SJSA1 (cell line): ENCODE data around the gene BAIAP2L1. TPM values are rescaled to one million over a fixed set of nuclear protein-coding genes. Genes with fewer than 3 reads are reported as not detected.
"Not testable (repeated sequence)": the region's sequence is repeated elsewhere in the genome, so short reads cannot be mapped to it uniquely, and the experiment has no call there.

ENCODE experiments used
- DNase-seq, 2 experiments: peaks; one replicate each; pipeline ENCODE4 v3.0.0-alpha.2; 2015 to 2020; ENCODE audit warnings: low spot score in 2 of 2, low read depth in 1 of 2
- H3K27ac ChIP-seq: fragments of 250-450 bp; sonication (Bioruptor Pico); 2 replicates; pipeline ENCODE4 v1.5.1; 2020; ENCODE audit warnings: mild to moderate bottlenecking, moderate library complexity
- H3K27me3 ChIP-seq: fragments of 250-450 bp; sonication (Bioruptor Pico); replicated peaks from 2 replicates; pipeline ENCODE4 v1.5.1; 2020; ENCODE audit warnings: mild to moderate bottlenecking, moderate library complexity
- H3K36me3 ChIP-seq: fragments of 250-450 bp; sonication (Bioruptor Pico); 2 replicates; pipeline ENCODE4 v1.5.1; 2020; ENCODE audit warnings: mild to moderate bottlenecking
- H3K4me1 ChIP-seq: fragments of 250-450 bp; sonication (Bioruptor Pico); replicated peaks from 2 replicates; pipeline ENCODE4 v1.6.1; 2021; ENCODE audit warnings: mild to moderate bottlenecking
- H3K4me3 ChIP-seq: fragments of 250-450 bp; sonication (Bioruptor Pico); 2 replicates; pipeline ENCODE4 v1.5.1; 2020; ENCODE audit warnings: mild to moderate bottlenecking
- H3K9me3 ChIP-seq: fragments of 250-450 bp; sonication (Bioruptor Pico); replicated peaks from 2 replicates; pipeline ENCODE4 v1.5.1; 2020; ENCODE audit warnings: mild to moderate bottlenecking
- total RNA-seq: library from RNA; depleted of rRNA; stranded (reverse); fragments of >200 nt; shearing (Covaris generic); gene quantifications from 2 replicates; pipeline ENCODE4 v1.2.3, GENCODE V29; 2014

BAIAP2L1 gene
- total RNA-seq, 1 experiment from 2014 or later, result 15.9 TPM

- no peaks in the 10 kb centered on the region for H3K36me3 ChIP-seq
- H3K4me3 ChIP-seq, result no peak overlapping the region
- H3K27ac ChIP-seq, result no peak overlapping the region
- H3K4me1 ChIP-seq, result peaks cover 30% of the 10 kb centered on the region
- H3K27me3 ChIP-seq, result no peaks in the 10 kb centered on the region
- DNase-seq, result no peak
- no peaks in the 10 kb centered on the region for H3K9me3 ChIP-seq
Observed at GRCh38 chr7:98414205-98414900, 13.5 kb upstream of the BAIAP2L1 start.

DNA sequence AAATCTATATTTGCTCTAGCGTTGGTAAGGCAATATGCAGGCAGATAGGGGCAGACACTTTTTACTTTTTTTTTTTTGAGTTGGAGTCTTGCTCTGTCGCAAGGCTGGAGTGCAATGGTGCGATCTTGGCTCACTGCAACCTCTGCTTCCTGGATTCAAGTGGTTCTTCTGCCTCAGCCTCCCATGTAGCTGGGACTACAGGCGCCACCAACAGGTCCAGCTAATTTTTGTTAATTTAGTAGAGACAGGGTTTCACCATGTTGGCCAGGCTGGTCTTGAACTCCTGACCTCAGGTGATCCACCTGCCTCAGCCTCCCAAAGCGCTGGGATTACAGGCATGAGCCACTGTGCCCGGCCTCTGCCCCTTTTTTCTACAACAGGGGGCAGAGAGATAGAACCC lies 12.8 kb upstream of the BAIAP2L1 start:
- H3K4me1 ChIP-seq, result peaks cover 23% of the 10 kb centered on the region
- H3K27ac ChIP-seq, DNase-seq, H3K9me3 ChIP-seq, H3K4me3 ChIP-seq, H3K36me3 ChIP-seq, H3K27me3 ChIP-seq: not testable (repeated sequence)

DNA sequence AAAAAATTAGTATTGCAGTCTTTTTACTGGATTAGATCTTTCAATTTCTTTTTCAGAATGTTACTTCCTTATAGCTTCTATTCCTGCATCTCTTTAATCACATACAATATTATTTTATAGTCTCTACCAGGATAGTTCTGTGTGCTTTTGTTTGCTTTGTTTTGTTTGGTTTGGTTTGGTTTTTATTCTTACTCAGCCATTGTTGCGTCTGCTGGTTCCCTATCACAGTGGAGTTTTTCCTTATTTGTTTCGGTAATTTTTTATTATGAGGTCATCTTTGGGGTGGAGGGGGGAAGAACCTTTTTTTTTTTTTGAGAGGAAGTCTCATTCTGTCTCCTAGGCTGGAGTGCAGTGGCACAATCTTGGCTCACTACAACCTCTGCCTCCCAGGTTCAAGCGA lies 9.0 kb upstream of the BAIAP2L1 start:
- Histone ChIP-seq H3K4me3 (no peak overlapping the region), H3K4me1 (peaks cover 6% of the 10 kb centered on the region), H3K9me3 (no peaks in the 10 kb centered on the region), H3K27me3 (no peaks in the 10 kb centered on the region), H3K27ac (no peak overlapping the region), H3K36me3 (no peaks in the 10 kb centered on the region)
- peak in 1 of 2 experiments; percentile 41 for DNase-seq

DNA sequence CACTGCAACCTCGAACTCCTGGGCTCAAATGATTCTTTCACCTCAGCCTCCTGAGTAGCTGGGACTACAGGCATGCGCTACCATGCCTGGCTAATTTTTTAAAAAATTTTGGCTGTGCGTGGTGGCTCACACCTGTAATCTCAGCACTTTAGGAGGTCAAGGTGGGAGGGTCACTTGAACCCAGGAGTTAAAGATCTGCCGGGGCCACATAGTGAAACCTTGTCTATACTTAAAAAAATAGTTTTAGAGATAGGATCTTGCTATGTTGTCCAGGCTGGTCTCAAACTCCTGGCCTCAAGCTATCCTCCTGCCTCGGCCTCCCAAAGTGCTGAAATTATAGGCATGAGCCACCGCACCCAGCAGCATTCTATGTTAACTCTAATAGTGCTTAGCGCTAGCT lies 7.3 kb upstream of the BAIAP2L1 start:
- DNase-seq, result not testable (repeated sequence)

DNA sequence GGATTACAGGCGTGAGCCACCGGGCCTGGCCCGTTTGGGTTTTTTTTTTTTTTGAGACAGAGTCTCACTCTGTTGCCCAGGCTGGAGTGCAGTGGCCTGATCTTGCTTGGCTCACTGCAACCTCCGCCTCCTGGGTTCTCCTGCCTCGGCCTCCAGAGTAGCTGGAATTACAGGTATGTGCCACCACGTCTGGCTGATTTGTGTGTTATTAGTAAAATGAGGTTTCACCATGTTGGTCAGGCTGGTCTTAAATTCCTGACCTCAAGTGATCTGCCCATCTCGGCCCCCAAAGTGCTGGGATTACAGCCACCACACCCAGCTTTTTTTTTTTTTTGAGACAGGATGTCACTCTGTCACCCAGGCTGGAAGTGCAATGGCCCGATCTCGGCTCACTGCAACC lies 5.9 kb upstream of the BAIAP2L1 start:
- no peak for DNase-seq
- no peaks in the 10 kb centered on the region for H3K27me3 ChIP-seq
- no peak overlapping the region for H3K27ac ChIP-seq
- H3K9me3 ChIP-seq, result no peaks in the 10 kb centered on the region
- H3K36me3 ChIP-seq, result no peaks in the 10 kb centered on the region
- peaks cover 6% of the 10 kb centered on the region for H3K4me1 ChIP-seq
- H3K4me3 ChIP-seq, result no peak overlapping the region

More for the DNA sequence above, 7.3 kb upstream of the BAIAP2L1 start:
- H3K4me3 ChIP-seq, H3K27me3 ChIP-seq, H3K36me3 ChIP-seq, H3K9me3 ChIP-seq, H3K27ac ChIP-seq, H3K4me1 ChIP-seq: not testable (repeated sequence)

DNA sequence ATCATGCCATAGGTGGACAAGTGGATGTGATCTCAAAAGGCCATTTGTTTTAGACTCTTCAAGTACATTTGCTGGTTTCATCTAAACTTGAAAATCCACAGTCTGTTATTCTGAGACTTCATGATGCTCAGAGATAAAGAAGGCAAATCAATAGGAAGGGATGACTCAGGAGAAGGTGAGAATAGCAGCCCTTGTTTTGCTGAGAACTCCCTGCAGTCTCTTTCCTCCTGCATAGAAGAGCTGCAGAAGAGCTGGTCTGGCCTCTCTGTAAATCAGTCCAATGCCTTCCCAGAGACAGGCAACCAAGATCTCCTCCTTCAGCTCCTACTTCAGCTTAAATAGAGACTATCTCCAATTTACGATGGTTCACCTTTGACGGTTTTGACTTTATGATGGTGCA lies 4.0 kb upstream of the BAIAP2L1 start:
- Histone ChIP-seq H3K27me3 (no peaks in the 10 kb centered on the region), H3K27ac (no peak overlapping the region), H3K9me3 (no peaks in the 10 kb centered on the region; the same call in 1 of the 2 replicates), H3K36me3 (peaks cover 3% of the 10 kb centered on the region; the same call in 1 of the 2 replicates), H3K4me3 (no peak overlapping the region), H3K4me1 (peaks cover 10% of the 10 kb centered on the region)
- no peak for DNase-seq

DNA sequence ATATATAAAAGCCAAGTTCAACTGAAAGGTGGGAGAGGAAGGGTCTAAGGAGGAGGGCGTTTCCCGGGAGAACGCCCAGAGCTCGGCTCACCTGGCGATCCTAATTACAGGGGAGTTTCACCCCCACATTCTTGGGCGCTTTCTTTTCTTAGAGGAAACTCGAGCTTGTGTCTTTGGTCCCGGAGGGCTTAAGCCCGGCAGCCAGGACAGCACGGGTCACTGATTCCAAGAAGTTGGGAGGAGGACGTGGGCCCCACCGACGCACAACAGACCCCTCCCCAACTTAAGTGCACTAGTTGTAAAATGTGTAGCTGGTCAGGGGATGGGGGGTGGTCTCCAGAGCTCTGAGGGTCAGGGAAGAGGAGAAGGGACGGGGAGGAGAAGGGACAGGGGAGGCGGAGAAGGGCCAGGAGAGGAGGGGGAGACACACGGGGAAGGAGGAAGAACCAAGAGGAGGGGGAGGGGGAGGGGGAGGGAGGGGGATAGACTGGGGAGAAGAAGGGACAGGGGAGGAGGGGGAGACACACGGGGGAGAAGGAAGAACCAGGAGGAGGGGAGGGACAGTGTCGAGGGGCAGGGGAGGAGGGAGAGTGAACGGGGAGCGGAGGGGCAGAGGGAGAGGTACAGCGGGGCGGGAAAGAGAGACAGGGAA lies 874 bp downstream of the BAIAP2L1 start:
- H3K36me3 ChIP-seq, result peaks cover 3% of the 10 kb centered on the region; the same call in 1 of the 2 replicates
- H3K27ac ChIP-seq, result peak overlapping the region; percentile 33
- peak overlapping the region; percentile 69 for H3K4me3 ChIP-seq
- peaks cover 25% of the 10 kb centered on the region for H3K4me1 ChIP-seq
- no peaks in the 10 kb centered on the region for H3K27me3 ChIP-seq
- DNase-seq, result peak in 1 of 2 experiments; percentile 71
- H3K9me3 ChIP-seq, result no peaks in the 10 kb centered on the region; the same call in 1 of the 2 replicates

DNA sequence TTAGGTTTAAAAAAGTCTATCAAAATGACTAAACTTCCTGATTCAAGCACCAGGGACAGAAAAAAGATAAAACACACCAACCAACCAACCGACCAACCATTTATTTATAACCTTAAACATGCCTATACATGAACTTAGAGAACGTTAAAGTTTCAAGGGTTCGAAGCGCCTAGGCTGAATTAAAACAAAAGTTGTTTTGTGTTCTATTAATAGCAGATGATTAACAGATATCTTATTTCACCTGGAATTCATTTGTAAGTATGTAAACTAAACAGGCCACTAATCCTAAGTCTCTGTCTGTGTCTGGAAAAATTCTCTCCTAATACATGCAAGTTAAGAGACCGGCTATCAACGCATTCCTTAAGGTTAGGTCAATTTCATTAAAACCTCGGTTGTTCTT lies 1.4 kb downstream of the BAIAP2L1 start:
- Histone ChIP-seq H3K4me1 (peaks cover 30% of the 10 kb centered on the region), H3K4me3 (peak overlapping the region; percentile 41), H3K27ac (peak overlapping the region; percentile 33), H3K36me3 (peaks cover 3% of the 10 kb centered on the region; the same call in 1 of the 2 replicates), H3K27me3 (no peaks in the 10 kb centered on the region), H3K9me3 (no peaks in the 10 kb centered on the region; the same call in 1 of the 2 replicates)
- peak in 1 of 2 experiments; percentile 41 for DNase-seq

DNA sequence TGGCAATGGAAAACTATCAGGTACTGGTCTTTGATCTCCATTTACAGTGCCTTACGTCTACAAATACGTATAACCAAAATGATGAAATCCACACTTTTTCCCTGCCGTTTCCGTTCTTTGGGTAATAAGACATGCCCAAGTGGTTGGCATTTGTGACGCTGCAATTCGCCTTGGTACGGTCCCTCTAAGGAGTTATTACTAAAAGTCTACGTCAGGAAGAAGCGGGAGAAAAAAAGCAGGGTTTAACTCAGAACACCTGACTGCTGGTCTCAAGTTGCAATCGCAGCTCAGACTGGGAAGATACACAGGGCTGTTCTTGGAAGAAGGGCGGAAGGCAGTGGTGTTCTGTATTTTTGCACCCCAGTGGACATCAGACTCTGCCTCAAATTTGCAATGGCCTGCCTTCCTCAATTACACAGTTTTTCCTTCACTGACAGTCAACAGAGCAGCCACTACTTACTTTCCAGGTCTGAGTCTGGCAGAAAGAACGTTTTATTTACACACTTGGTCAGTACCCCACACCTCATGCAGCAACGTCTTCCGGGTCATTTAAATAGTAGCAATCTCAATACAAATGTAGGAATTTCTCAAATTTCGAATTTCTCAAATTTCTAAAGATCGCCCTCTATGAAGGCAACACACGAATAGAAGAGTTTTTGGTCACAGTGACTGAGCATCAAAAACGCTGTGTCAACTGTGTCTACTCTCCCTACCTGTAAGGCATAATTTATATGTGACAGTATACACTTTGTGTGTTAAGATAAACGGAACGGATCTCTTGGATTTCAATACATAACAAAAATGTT lies 2.1 kb downstream of the BAIAP2L1 start:
- no peak overlapping the region; the same call in 1 of the 2 replicates for H3K4me3 ChIP-seq
- no peak for DNase-seq
- no peaks in the 10 kb centered on the region; the same call in 1 of the 2 replicates for H3K9me3 ChIP-seq
- H3K36me3 ChIP-seq, result peaks cover 3% of the 10 kb centered on the region; the same call in 1 of the 2 replicates
- H3K27me3 ChIP-seq, result no peaks in the 10 kb centered on the region
- peaks cover 35% of the 10 kb centered on the region for H3K4me1 ChIP-seq
- peak overlapping the region; percentile 16; the same call in 1 of the 2 replicates for H3K27ac ChIP-seq

- Histone ChIP-seq H3K27ac (no peak overlapping the region), H3K4me3 (no peak overlapping the region), H3K27me3 (no peaks in the 10 kb centered on the region), H3K36me3 (peaks cover 3% of the 10 kb centered on the region; the same call in 1 of the 2 replicates), H3K9me3 (no peaks in the 10 kb centered on the region; the same call in none of the 2 replicates), H3K4me1 (peaks cover 35% of the 10 kb centered on the region)
- DNase-seq, result no peak
Observed at GRCh38 chr7:98396768-98397167, 4.1 kb downstream of the BAIAP2L1 start.

DNA sequence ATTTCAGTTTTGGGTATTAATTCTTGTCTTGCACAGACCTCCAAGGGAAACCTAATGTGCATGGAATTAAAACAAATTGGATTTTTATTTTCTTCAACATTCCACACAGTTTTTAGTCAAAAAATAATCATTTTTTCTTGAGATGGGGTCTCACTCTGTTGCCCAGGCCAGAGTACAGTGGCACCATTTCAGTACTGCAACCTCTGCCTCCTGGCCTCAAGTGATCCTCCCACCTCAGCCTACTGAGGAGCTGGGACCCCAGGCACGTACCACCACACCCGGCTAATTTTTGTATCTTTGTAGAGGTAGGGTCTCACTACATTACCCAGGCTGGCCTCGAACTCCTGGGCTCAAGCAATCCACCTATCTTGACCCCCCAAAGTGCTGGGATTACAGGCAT lies 4.9 kb downstream of the BAIAP2L1 start:
- Histone ChIP-seq H3K27me3 (no peaks in the 10 kb centered on the region), H3K4me3 (no peak overlapping the region), H3K9me3 (no peaks in the 10 kb centered on the region; the same call in none of the 2 replicates), H3K36me3 (peaks cover 3% of the 10 kb centered on the region; the same call in 1 of the 2 replicates), H3K27ac (no peak overlapping the region), H3K4me1 (peaks cover 31% of the 10 kb centered on the region)
- no peak for DNase-seq

DNA sequence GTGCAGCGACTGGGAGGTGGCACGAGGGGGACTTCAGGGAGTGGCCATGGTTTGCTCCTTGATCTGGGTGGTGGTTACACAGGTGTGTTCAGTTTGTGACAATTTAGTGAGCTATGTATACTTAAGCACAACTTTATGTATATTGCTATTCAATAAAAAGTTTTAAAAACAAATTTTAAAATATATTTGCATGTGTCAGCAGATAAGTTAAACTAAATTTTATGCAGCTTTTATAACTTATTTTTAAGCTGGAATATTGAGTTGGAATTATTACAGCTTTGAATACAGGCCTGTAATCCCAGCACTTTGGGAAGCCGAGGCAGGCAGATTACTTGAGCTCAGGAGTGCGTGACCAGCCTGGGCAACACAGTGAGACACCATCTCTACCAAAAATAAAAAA lies 5.4 kb downstream of the BAIAP2L1 start:
- H3K4me3 ChIP-seq, result no peak overlapping the region
- peaks cover 27% of the 10 kb centered on the region for H3K4me1 ChIP-seq
- no peak overlapping the region for H3K27ac ChIP-seq
- no peaks in the 10 kb centered on the region; the same call in 1 of the 2 replicates for H3K9me3 ChIP-seq
- no peaks in the 10 kb centered on the region for H3K36me3 ChIP-seq
- no peaks in the 10 kb centered on the region for H3K27me3 ChIP-seq
- no peak for DNase-seq

DNA sequence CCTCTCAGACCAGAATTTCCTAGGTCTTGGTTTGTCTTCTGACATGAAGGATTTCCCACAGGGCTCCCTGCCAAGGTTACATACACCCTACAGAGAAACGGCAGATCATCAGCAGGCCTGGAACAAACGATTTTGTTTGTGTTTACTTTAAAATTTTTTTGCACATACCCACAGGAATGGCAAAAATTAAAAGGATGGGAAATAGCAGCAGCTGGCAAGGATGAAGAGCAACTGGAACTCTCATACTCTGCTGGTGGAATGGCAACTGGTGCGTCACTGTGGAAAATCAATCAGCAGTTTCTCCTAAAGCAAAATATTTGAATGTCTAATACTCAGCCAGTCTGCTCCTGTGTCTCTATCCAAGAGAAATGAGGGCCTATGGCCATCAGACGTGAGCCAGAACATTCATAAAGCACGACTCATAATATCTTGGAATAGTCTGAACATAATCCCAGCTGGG lies 6.5 kb downstream of the BAIAP2L1 start:
- H3K27ac ChIP-seq, result peak overlapping the region; percentile 89
- H3K4me3 ChIP-seq, result no peak overlapping the region
- peak; percentile 85 to 92 for DNase-seq

More for the DNA sequence above, 6.5 kb downstream of the BAIAP2L1 start:
- H3K27me3 ChIP-seq, result no peaks in the 10 kb centered on the region
- peaks cover 21% of the 10 kb centered on the region for H3K4me1 ChIP-seq
- no peaks in the 10 kb centered on the region; the same call in 1 of the 2 replicates for H3K9me3 ChIP-seq
- no peaks in the 10 kb centered on the region for H3K36me3 ChIP-seq
